ENCODE data around the gene GLCCI1.
A peak's percentile ranks its signal among the peaks of the same experiment; 100 is the strongest.
"Not testable (repeated sequence)": the region's sequence is repeated elsewhere in the genome, so short reads cannot be mapped to it uniquely, and the experiment has no call there.

The GLCCI1 gene

DNA sequence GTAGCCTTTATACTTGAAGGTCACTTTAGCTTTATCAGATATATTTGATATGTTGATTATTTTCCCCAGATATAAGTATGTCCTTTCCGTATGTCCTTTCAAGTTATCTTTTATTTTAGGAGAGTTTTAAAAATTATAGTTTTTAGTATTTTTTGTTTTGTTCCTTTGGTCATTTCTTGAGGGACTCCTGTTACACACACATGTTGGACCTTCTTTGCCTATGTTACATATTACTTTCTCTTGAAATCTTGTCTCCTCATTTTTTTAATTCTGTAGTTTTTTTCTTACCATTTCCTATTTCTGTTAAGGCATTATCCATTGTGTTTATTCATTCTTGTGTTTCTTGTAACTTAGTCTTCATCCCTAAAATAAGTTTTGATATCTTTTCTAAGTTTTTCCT is 23.9 kb downstream of the GLCCI1 start:
- Mint-ChIP-seq H3K9me3 (peaks cover 13% of the 10 kb centered on the region), H3K36me3 (peaks cover 4% of the 10 kb centered on the region), H3K27ac (no peak overlapping the region), H3K4me1 (peaks cover 42% of the 10 kb centered on the region), H3K4me3 (no peak overlapping the region)
- no peak for DNase-seq (ENCODE audit: low spot score in 2 of 2)
- ATAC-seq, result no peak

- Mint-ChIP-seq H3K4me1 (peaks cover 20% of the 10 kb centered on the region), H3K9me3 (peaks cover 13% of the 10 kb centered on the region)
- H3K27ac Mint-ChIP-seq; ATAC-seq; DNase-seq (ENCODE audit: low spot score in 2 of 2); H3K4me3 Mint-ChIP-seq; H3K36me3 Mint-ChIP-seq: not testable (repeated sequence)
Observed at GRCh38 chr7:7995348-7995747, 26.8 kb downstream of the GLCCI1 start.

- no peak for DNase-seq (ENCODE audit: low spot score in 2 of 2)
- H3K27ac Mint-ChIP-seq, result peak overlapping the region; percentile 65
- H3K36me3 Mint-ChIP-seq, result peaks cover 4% of the 10 kb centered on the region
- peak overlapping the region; percentile 8 for H3K4me3 Mint-ChIP-seq
- H3K4me1 Mint-ChIP-seq, result peaks cover 13% of the 10 kb centered on the region
- ATAC-seq, result peak; percentile 84
- H3K9me3 Mint-ChIP-seq, result peaks cover 13% of the 10 kb centered on the region
Observed at GRCh38 chr7:7996568-7996967, 28.0 kb downstream of the GLCCI1 start.

DNA sequence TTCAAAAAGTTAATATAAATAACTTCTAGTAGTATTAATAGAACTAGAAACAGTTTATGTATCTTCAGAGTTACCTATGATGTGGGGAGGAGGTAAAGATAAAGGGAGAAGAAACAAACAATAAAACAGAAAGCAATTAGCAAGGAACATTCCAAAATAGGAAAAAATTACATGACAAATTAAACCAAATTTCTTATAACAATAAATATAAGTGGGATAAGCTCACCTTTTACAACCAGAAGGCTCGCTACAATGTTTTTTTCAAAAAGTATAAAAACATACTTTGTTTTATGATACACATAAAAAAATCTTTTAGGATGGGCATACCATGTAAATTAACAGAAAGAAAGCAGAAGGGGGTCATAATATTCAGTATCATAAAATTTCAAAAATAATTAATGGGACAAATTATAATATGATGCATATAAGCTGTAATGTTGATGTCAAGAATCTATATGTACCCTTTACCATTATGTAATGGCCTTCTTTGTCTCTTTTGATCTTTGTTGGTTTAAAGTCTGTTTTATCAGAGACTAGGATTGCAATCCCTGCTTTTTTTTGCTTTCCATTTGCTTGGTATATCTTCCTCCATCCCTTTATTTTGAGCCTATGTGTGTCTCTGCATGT is 31.8 kb downstream of the GLCCI1 start:
- ATAC-seq (no peak), DNase-seq (ENCODE audit: low spot score in 2 of 2) (no peak)
- Mint-ChIP-seq H3K4me3 (no peak overlapping the region), H3K4me1 (peaks cover 14% of the 10 kb centered on the region), H3K9me3 (peaks cover 2% of the 10 kb centered on the region), H3K36me3 (peaks cover 14% of the 10 kb centered on the region), H3K27ac (no peak overlapping the region)

DNA sequence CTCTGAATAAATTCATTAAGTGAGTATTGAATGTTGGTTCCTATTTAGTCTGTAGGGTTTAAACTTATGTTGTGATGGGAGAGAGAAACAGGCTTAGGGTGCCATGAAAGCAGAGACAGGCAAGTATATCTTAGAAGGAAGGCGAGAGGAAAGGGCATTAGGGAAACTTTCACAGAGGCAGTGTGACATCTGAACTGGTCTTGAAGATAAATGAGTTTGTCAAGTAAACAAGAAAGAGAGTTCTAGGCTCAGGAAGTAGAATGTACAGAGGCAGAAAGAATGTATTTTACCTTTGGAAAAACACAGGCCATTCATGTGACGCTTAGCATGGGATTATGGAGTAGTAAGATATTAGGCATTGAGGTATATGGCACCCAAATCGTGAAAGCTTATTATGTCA is 34.5 kb downstream of the GLCCI1 start:
- peaks cover 2% of the 10 kb centered on the region for H3K9me3 Mint-ChIP-seq
- H3K27ac Mint-ChIP-seq, result no peak overlapping the region
- no peak overlapping the region for H3K4me3 Mint-ChIP-seq
- no peak for ATAC-seq
- no peak for DNase-seq (ENCODE audit: low spot score in 2 of 2)
- H3K4me1 Mint-ChIP-seq, result peaks cover 7% of the 10 kb centered on the region
- H3K36me3 Mint-ChIP-seq, result peaks cover 14% of the 10 kb centered on the region

DNA sequence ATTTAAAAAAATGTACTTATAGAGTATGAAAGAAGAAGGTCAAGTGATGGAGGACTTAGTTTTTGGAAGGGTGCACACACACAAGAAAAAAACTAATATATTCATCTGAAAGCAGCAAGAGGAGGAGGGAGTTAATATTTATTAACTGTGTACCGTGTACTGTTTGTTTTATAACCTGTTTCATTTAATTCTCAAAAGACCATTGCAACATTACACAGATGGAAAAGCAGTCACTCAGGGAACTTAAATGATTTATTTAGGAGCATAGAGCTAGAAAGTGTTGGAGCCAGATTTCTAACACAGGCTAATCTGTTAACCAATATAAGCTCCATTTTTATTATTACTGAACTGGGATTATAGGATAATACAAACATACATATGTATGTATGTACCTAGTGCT is 36.7 kb downstream of the GLCCI1 start:
- no peak overlapping the region for H3K4me3 Mint-ChIP-seq
- H3K36me3 Mint-ChIP-seq, result peaks cover 21% of the 10 kb centered on the region
- DNase-seq (ENCODE audit: low spot score in 2 of 2) (no peak), ATAC-seq (no peak)
- no peak overlapping the region for H3K27ac Mint-ChIP-seq
- H3K4me1 Mint-ChIP-seq, result peaks cover 7% of the 10 kb centered on the region
- H3K9me3 Mint-ChIP-seq, result peaks cover 2% of the 10 kb centered on the region

DNA sequence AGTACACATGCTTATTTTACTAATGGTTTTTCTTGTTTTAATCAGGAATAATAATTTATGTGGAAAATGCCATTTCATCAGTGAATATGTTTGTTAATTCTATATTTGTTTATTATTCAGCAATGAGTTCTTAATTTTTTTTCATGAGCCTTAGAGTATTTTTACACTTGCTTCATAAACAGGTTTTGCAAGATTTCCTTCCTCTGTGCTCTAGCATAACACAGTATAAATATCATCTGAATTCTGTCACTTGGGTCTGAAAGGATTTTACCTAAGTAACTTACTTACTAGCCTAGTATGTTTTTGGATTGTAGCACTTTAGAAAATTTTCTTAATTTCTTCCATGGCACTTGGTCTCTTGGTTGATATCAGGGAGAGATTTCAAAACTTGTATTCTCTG is 45.8 kb downstream of the GLCCI1 start:
- no peak for ATAC-seq
- H3K4me1 Mint-ChIP-seq, result peaks cover 26% of the 10 kb centered on the region
- H3K27ac Mint-ChIP-seq, result no peak overlapping the region
- no peaks in the 10 kb centered on the region for H3K9me3 Mint-ChIP-seq
- no peak for DNase-seq (ENCODE audit: low spot score in 2 of 2)
- no peak overlapping the region for H3K4me3 Mint-ChIP-seq
- H3K36me3 Mint-ChIP-seq, result no peaks in the 10 kb centered on the region

DNA sequence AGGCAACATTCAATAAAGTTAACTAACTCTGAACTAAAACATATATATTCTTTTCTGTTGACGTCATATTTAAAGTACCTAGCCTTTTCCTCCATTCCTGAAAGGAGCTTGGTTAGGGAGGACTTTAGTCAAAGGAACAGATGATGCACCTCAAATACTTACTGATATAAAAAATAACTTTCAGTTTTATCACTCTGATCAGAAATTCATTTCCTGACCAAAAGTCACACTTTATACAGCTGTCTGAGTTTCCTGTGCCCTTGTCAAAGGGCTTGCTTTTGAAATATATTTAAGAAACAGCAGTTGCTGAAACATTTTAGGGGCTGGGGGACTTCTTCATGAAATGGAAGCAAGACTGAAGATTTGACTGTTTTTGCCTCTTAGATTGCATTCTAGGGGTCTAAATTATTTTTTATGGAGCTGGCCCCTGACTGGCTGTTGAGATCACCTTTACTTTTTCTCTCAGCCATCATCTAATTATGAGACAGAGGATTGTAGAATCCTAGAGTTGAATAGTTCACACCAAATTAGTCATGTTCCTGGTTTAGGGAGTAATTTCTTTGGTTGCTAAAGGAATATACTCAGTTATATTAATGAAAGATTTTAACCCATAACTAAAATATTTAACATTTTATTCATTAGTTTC is 46.6 kb downstream of the GLCCI1 start:
- Mint-ChIP-seq H3K9me3 (no peaks in the 10 kb centered on the region), H3K4me1 (peaks cover 26% of the 10 kb centered on the region), H3K4me3 (no peak overlapping the region), H3K27ac (peak overlapping the region; percentile 69), H3K36me3 (no peaks in the 10 kb centered on the region)
- ATAC-seq (peak; percentile 81), DNase-seq (ENCODE audit: low spot score in 2 of 2) (no peak)

GRCh38 chr7:8015746-8016120 is 47.1 kb downstream of the GLCCI1 start:
- no peak overlapping the region for H3K4me3 Mint-ChIP-seq
- no peaks in the 10 kb centered on the region for H3K9me3 Mint-ChIP-seq
- peaks cover 26% of the 10 kb centered on the region for H3K4me1 Mint-ChIP-seq
- DNase-seq (ENCODE audit: low spot score in 2 of 2), result no peak
- ATAC-seq, result no peak
- peak overlapping the region; percentile 69 for H3K27ac Mint-ChIP-seq
- no peaks in the 10 kb centered on the region for H3K36me3 Mint-ChIP-seq

DNA sequence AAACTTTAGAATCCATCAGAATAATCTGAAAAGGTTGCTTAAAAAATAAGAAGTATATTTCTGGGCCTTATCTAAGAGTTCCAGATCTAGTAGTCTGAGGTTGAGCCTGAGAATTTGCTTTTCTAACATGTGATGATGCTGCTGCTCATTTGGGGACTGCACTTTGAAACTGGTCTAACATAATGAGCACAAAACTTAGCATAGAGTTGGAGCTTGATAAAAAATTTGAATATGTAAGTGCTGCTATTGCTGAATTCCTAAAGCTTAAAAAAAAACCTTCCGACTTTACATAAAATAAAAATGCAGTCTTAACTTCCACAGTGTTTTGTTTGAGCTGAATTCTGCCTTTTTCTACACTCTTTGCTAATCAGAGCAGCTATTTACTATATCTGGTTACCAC is 48.8 kb downstream of the GLCCI1 start:
- H3K4me3 Mint-ChIP-seq, result no peak overlapping the region
- peaks cover 5% of the 10 kb centered on the region for H3K36me3 Mint-ChIP-seq
- ATAC-seq, result no peak
- H3K4me1 Mint-ChIP-seq, result peaks cover 26% of the 10 kb centered on the region
- H3K9me3 Mint-ChIP-seq, result no peaks in the 10 kb centered on the region
- H3K27ac Mint-ChIP-seq, result no peak overlapping the region
- no peak for DNase-seq (ENCODE audit: low spot score in 2 of 2)

GRCh38 chr7:8018961-8019360 is 50.4 kb downstream of the GLCCI1 start:
- H3K27ac Mint-ChIP-seq, result no peak overlapping the region
- peaks cover 11% of the 10 kb centered on the region for H3K36me3 Mint-ChIP-seq
- peak; percentile 67 for ATAC-seq

DNA sequence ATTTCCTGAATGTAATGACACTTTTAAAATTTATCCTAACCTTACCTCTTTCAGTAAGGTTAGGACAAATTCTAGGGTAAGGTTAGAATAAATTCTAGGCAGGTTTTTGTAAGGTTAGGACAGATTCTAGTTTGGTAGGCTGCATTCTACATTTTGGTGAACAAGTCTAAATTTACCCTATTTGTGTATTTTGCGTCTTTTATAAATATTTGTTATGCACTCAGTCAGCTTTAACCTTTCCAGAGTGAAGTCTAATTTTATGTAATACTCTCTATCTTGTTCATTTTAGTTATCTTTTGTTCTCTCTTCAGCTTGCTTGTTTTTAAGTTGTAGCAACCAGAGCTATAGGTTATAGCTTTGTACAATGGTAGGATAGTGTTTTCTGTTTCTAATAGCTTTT is 54.0 kb downstream of the GLCCI1 start:
- Mint-ChIP-seq H3K4me1 (peaks cover under 1% of the 10 kb centered on the region), H3K9me3 (peaks cover 16% of the 10 kb centered on the region), H3K36me3 (peaks cover 36% of the 10 kb centered on the region), H3K27ac (no peak overlapping the region), H3K4me3 (no peak overlapping the region)
- DNase-seq (ENCODE audit: low spot score in 2 of 2) (no peak), ATAC-seq (no peak)

More at GRCh38 chr7:8018961-8019360, 50.4 kb downstream of the GLCCI1 start:
- Mint-ChIP-seq H3K4me3 (no peak overlapping the region), H3K4me1 (peaks cover 26% of the 10 kb centered on the region), H3K9me3 (no peaks in the 10 kb centered on the region)
- no peak for DNase-seq (ENCODE audit: low spot score in 2 of 2)

- ATAC-seq, result peak; percentile 49
- no peak overlapping the region for H3K27ac Mint-ChIP-seq
- DNase-seq (ENCODE audit: low spot score in 2 of 2), result no peak
- peaks cover 24% of the 10 kb centered on the region for H3K4me1 Mint-ChIP-seq
- peaks cover 9% of the 10 kb centered on the region for H3K36me3 Mint-ChIP-seq
- no peak overlapping the region for H3K4me3 Mint-ChIP-seq
- H3K9me3 Mint-ChIP-seq, result no peaks in the 10 kb centered on the region
Observed at GRCh38 chr7:8035192-8035591, 66.6 kb downstream of the GLCCI1 start.

DNA sequence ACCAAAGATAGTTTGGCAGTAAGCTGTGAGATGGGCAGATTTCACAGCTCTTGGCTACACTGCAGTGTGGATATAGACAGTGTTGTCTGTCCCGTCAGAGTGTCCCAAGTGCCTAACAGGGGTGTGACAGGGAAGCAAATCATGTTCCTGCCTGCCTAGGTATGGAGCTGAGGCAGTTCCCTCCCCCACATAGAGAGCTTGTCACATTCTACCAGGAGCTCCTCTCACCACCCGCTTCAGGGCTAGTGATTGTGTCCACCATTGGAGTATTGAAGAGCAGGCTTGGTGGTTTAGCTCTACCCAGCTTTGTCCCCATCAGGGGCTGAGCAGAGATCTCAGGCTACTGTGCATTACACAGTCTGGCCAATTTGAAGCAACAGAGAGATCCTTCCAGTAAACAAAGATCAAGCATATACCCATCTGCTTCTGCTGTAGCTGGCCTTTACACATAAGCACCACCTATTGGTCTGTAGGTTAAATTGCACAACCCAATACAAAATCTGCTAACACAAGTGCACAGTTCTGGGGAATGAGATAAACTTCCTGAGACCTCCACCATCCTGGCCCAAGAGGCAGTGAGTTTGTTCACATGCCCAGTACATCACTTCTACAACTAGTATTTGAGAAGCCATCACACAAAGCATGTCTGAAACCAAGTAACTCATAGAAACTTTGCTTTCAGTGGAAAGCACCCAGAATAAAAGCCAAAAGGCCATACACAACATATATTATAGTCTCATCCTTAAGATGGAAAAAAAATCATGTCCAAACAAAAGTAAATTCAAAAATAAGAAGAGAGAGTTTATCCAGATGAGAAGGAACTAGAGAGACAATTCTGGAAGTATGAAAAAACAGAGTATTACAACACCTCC is 67.3 kb downstream of the GLCCI1 start:
- Mint-ChIP-seq H3K9me3 (no peaks in the 10 kb centered on the region), H3K4me1 (peaks cover 31% of the 10 kb centered on the region), H3K27ac (no peak overlapping the region), H3K36me3 (peaks cover 9% of the 10 kb centered on the region), H3K4me3 (no peak overlapping the region)
- ATAC-seq (peak; percentile 80), DNase-seq (ENCODE audit: low spot score in 2 of 2) (peak in 1 of 2 donors; percentile 62)

DNA sequence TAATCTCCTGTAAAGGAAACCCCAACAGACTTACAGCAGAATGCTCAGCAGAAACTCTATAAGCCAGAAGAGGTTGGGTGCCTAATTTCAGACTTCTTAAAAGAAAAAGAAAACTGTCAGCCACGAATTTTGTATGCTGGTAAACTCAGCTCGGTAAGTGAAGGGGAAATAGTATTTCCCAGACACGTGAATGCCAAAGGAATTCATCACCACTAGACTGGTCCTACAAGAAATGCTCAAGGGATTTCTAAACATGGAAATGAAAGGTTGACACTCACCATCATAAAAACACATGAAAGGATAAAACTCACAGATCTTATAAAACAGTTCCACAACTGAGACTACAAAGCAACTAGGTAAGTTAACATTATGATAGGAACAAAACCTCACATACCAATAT is 68.6 kb downstream of the GLCCI1 start:
- H3K9me3 Mint-ChIP-seq, result peaks cover under 1% of the 10 kb centered on the region
- H3K36me3 Mint-ChIP-seq, result peaks cover 4% of the 10 kb centered on the region
- H3K27ac Mint-ChIP-seq, result no peak overlapping the region
- no peak for ATAC-seq
- no peak for DNase-seq (ENCODE audit: low spot score in 2 of 2)
- H3K4me3 Mint-ChIP-seq, result no peak overlapping the region
- peaks cover 42% of the 10 kb centered on the region for H3K4me1 Mint-ChIP-seq
